HG03439 (cell line): ENCODE results near the gene TMEM178B.

Source experiments
- ATAC-seq: cut with Tn5 transposase; IDR thresholded peaks from one replicate; pipeline ENCODE4 v1.9.1; 2021; ENCODE audit warnings: mild to moderate bottlenecking, moderate library complexity; ENCODE audit not compliant: unreplicated experiment

TMEM178B gene

DNA sequence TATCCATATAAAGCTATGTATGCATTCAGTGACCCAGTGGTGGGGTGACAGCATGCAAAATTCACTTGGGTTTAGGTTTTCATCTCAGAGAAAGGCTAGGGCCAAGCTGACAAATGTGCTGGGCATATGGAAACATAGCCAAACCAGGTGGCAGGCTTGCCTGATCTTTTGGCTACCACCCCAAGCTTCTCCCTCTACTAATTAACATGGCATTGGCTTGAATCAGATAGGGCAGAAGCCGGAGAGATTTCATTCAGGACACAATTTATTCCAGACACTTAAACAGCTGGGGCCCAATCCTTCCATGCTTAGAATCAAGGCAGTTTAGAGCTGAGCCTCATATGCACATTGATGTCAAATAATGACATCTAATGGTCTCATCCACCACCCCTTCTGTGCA is 381.9 kb downstream of the TMEM178B start:
- ATAC-seq = no peak

GRCh38 chr7:141456298-141456697 is 382.4 kb downstream of the TMEM178B start:
- no peak for ATAC-seq

GRCh38 chr7:141456711-141457110 is 382.8 kb downstream of the TMEM178B start:
- no peak for ATAC-seq

GRCh38 chr7:141460781-141461715 is 387.2 kb downstream of the TMEM178B start:
- no peak for ATAC-seq

DNA sequence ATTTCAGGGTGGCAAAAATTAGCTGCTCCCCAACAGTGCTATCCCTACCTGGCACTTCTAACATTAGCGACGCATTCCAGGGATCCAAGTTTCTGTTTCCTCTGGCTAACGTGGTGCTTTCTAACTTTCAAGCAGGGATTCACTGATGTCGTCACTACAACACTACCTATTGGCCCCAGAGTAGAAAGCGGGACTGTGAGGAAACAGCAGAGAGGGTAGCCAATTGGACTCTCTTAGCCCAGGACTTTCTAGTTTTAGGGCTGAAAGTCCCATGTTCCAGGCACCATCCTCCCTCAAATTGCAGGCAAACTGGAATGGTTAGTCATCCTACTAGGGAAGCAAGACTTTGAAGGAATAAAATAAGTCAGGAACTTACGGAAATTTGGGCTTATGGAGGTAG is 388.1 kb downstream of the TMEM178B start:
- ATAC-seq = no peak

GRCh38 chr7:141462958-141463357 is 389.1 kb downstream of the TMEM178B start:
- no peak for ATAC-seq

DNA sequence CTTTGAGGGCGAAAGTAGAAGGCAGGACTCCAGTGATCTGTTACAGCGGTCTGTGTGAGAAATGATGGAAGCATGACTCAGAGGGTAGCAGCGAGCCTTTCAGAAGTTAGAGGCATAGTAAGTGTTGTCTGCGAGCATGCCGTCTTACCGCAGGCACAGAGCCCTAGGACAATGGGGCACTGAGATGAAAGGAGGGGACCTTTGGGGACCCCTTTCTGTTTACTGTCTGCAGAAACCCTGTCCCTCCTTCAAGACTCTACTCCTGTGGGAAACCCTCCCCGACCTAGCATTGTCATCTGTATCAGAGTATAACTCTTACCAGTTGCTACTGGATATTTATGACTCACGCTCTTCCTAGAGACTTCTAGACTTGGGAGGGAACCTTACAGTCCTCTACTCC is 390.1 kb downstream of the TMEM178B start:
- ATAC-seq = no peak

- no peak for ATAC-seq
These were observed 390.7 kb downstream of the TMEM178B start for GRCh38 chr7:141464551-141464950.

GRCh38 chr7:141466151-141466904 is 392.5 kb downstream of the TMEM178B start:
- no peak for ATAC-seq

GRCh38 chr7:141468341-141468740 is 394.5 kb downstream of the TMEM178B start:
- ATAC-seq = no peak

- no peak for ATAC-seq
These were observed 401.8 kb downstream of the TMEM178B start for GRCh38 chr7:141475679-141476078.

GRCh38 chr7:141477865-141478264 is 404.0 kb downstream of the TMEM178B start:
- no peak for ATAC-seq

DNA sequence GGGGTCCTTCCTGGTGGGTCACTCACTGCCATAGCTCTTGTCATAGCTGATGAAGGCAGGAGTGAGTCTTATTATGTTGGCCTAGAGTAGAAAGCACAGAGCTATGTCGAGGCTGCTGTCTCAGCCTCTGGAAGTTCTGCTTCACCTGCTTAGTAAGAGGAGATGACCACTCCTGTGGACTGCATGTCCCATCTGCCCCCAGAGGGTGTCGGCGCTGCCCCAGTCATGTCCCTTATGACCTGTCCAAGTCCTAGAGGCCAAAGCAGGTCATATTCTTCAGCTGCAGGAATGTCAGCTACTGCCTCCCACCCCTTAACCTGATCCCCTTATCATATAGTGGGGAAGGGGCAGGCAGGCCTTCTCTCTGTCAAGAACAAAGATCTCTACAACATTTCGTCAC is 405.0 kb downstream of the TMEM178B start:
- ATAC-seq = no peak

GRCh38 chr7:141480953-141481352 is 407.1 kb downstream of the TMEM178B start:
- ATAC-seq = no peak

DNA sequence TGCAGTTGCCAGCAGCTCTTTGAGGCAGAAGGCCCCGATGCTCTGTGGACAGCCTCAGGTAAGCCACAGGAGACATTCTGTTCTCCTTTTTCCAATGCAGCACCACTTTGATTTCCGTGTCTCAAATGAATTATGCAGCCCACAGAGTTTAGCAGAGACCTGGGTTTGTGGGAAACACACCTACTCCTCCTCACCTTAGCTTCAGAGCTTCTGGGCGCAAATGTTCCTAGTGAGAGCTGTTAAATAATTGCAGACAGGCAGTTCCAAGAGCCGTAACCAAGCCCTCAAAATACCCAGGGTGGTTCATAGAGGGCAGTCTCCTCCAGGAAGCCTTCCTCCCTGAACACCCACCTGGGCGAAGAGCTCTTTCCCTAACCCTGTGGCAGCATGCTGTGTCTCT is 408.1 kb downstream of the TMEM178B start:
- ATAC-seq = no peak

GRCh38 chr7:141483044-141483443 is 409.2 kb downstream of the TMEM178B start:
- no peak for ATAC-seq

DNA sequence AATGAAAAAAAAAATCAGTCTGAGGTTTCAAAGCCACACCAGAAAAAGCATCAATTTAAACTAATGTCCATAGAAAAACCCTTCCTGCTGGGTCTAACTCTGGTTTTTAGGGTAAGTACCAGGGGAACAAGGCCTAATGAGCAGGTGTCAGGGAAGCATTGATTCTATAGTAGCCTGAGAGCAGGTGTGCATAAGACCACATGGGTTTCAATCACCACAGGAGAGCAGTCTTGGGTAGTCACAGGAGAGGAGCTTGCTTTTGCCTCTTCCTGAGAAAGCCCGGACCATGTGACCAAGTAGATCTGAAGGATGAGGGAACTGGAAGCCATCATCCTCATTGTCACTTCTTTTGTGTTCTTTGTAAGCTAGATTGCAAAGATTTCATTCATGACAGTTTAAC is 411.0 kb downstream of the TMEM178B start:
- no peak for ATAC-seq

DNA sequence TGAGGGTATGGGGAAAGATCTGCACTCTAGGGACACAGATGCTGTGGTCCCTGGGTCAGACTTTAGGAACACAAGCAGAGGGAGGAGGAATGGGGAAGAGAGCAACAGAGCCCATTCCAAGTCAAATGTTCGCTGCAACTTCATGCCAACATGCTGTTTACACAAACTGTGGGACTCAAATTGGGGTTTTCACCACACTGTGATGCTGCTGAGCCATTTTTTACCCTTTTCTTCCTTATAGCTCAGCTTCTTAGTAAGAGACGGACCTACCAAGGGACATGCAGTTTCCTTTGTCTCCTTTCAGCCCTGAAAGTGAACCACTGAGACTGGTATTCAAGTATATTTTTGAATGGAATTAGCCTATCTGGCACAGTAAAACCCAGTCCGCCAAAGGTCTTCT is 413.1 kb downstream of the TMEM178B start:
- ATAC-seq = no peak

GRCh38 chr7:141490474-141490873 is 416.6 kb downstream of the TMEM178B start:
- no peak for ATAC-seq

DNA sequence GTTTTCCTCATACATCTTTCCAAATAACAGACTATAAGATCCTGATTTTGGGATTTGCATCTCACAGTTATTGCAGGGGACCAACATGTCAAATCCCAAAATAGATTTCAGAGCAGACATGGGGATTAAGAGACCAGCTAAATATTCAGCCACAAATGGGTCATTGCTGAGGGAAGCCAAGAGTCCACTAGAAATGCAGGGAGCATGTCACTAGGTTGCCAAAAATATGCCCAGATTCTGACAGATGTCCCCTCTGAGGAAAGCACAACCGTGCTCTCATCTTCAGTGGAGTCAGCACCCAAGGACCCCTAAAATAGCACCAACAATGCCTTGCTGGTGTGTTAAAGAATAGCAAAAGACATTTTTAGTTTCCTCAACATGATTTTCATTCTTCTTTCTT is 421.2 kb downstream of the TMEM178B start:
- no peak for ATAC-seq

- ATAC-seq = no peak
These were observed 423.5 kb downstream of the TMEM178B start for GRCh38 chr7:141497391-141497790.

DNA sequence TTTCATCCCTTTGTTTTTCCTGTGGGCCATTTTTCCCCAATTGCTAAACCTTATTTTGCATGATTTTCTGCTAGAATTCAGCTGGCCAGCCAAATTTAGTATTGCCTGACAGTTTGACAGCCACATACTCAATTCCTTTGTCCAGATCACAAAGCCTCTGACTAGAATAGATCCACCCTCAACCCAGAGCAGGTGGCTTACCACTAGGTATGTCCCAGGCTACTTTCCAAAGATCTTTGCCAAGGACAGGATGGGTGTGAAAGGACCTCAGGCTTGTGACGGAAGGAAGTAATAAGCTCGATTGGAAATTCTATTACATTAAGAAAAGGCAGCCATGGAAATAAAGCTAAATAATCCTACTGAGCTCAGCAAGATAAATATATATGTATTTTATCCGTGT is 426.7 kb downstream of the TMEM178B start:
- no peak for ATAC-seq
